SK-N-SH (cell line): ENCODE results near the gene LRRC26. TPM values are rescaled to one million over a fixed set of nuclear protein-coding genes. Genes with fewer than 3 reads are reported as not detected.

Source experiments
- CTCF ChIA-PET: fragments of 300-600, 350-600 bp; formaldehyde crosslinking; extraction: SDS; loops from one replicate; lab custom pipeline; 2021; lab: Yijun Ruan, JAX
- POLR2A ChIA-PET: fragments of 350-600 bp; sonication (Branson Sonifier 250); formaldehyde crosslinking; extraction: SDS; loops from one replicate; lab custom pipeline; 2020; ENCODE audit warnings: antibody characterized with exemption, inconsistent platforms; lab: Yijun Ruan, JAX
- DNase-seq: peaks from one replicate; pipeline ENCODE4 v3.0.0; 2012
- H2AFZ ChIP-seq: fragments of 200-600 bp; sonication (generic); 2 replicates; pipeline ENCODE4 v1.8.1; 2016; ENCODE audit warnings: antibody characterized with exemption, mild to moderate bottlenecking, low read depth
- H3F3A ChIP-seq: fragments of 200-600 bp; sonication (generic); replicated peaks from 2 replicates; pipeline ENCODE3; 2016; ENCODE audit warnings: antibody characterized with exemption, mild to moderate bottlenecking; ENCODE audit not compliant: insufficient read depth
- H3K27ac ChIP-seq, 2 experiments: fragments of 200-500 bp in 1 of 2; fragments of 200-600 bp in 1 of 2; sonication (Bioruptor generic) in 1 of 2; sonication (generic), shearing (Covaris generic) in 1 of 2; 2 replicates each; pipeline versions ENCODE4 v1.5.1 to v1.6.1; 2014 to 2016; ENCODE audit warnings: low read depth in 2 of 2, inconsistent platforms in 1 of 2, low read length in 1 of 2, mild to moderate bottlenecking in 1 of 2, mixed read lengths in 1 of 2
- H3K27me3 ChIP-seq: fragments of 200-600 bp; sonication (generic), shearing (Covaris generic); 2 replicates; pipeline ENCODE4 v1.6.1; 2016; ENCODE audit warnings: mixed run types; ENCODE audit not compliant: insufficient read depth
- H3K36me3 ChIP-seq, 2 experiments: fragments of 200-500 bp in 1 of 2; fragments of 200-600 bp in 1 of 2; sonication (Bioruptor generic) in 1 of 2; sonication (generic) in 1 of 2; replicated peaks in 1 of 2; 2 replicates each; pipeline versions ENCODE3 to v1.5.1; 2014 to 2016; ENCODE audit warnings: low read length in 1 of 2, mild to moderate bottlenecking in 1 of 2; ENCODE audit not compliant: insufficient read depth in 2 of 2, control insufficient read depth in 1 of 2
- H3K4me1 ChIP-seq, 2 experiments: fragments of 200-500 bp in 1 of 2; fragments of 200-600 bp in 1 of 2; sonication (Bioruptor generic) in 1 of 2; sonication (generic), shearing (Covaris generic) in 1 of 2; 2 replicates each; pipeline versions ENCODE4 v1.5.1 to v1.6.1; 2014 to 2016; ENCODE audit warnings: low read depth in 1 of 2, low read length in 1 of 2, mixed run types in 1 of 2; ENCODE audit not compliant: insufficient read depth in 2 of 2, control insufficient read depth in 1 of 2
- H3K4me2 ChIP-seq: fragments of 200-600 bp; sonication (generic), shearing (Covaris generic); 2 replicates; pipeline ENCODE4 v1.6.1; 2017; ENCODE audit warnings: mixed run types
- H3K4me3 ChIP-seq, 2 experiments: fragments of 200-500 bp in 1 of 2; fragments of 200-600 bp in 1 of 2; sonication (Bioruptor generic) in 1 of 2; sonication (generic), shearing (Covaris generic) in 1 of 2; 2 replicates each; pipeline versions ENCODE4 v1.5.1 to v1.8.1; 2014 to 2016; ENCODE audit warnings: low read depth in 2 of 2, inconsistent platforms in 1 of 2, low read length in 1 of 2, mild to moderate bottlenecking in 1 of 2, mixed read lengths in 1 of 2, moderate library complexity in 1 of 2
- H3K79me2 ChIP-seq: fragments of 200-600 bp; sonication (generic); 2 replicates; pipeline ENCODE4 v1.8.1; 2017; ENCODE audit warnings: mild to moderate bottlenecking; ENCODE audit not compliant: insufficient read depth
- H3K9ac ChIP-seq: fragments of 200-600 bp; sonication (generic); 2 replicates; pipeline ENCODE4 v1.6.1; 2017; ENCODE audit warnings: mixed run types
- H3K9me2 ChIP-seq: fragments of 200-600 bp; sonication (generic); 2 replicates; pipeline ENCODE4 v1.6.1; 2017; ENCODE audit warnings: mixed run types
- H3K9me3 ChIP-seq: fragments of 200-600 bp; sonication (generic); 2 replicates; pipeline ENCODE4 v1.6.1; 2017; ENCODE audit warnings: mixed run types, mild to moderate bottlenecking, moderate library complexity
- H4K20me1 ChIP-seq: fragments of 200-600 bp; sonication (generic); 2 replicates; pipeline ENCODE4 v1.6.1; 2017; ENCODE audit warnings: mild to moderate bottlenecking, mixed run types; ENCODE audit not compliant: insufficient read depth
- FOSL2 ChIP-seq: IDR thresholded peaks from 2 replicates; pipeline ENCODE4 v1.4.0; 2012; ENCODE audit warnings: low read depth, mild to moderate bottlenecking, moderate library complexity, borderline replicate concordance
- FOXM1 ChIP-seq: IDR thresholded peaks from 2 replicates; pipeline ENCODE4 v1.4.0; 2012; ENCODE audit warnings: low read depth, mild to moderate bottlenecking
- JUND ChIP-seq: IDR thresholded peaks from 2 replicates; pipeline ENCODE4 v1.4.0; 2012
- MEF2A ChIP-seq: IDR thresholded peaks from 2 replicates; pipeline ENCODE4 v1.4.0; 2012; ENCODE audit warnings: low read depth, borderline replicate concordance
- RXRA ChIP-seq: IDR thresholded peaks from 2 replicates; pipeline ENCODE4 v1.4.0; 2012; ENCODE audit warnings: low read depth, mild to moderate bottlenecking, borderline replicate concordance
- SMC3 ChIP-seq: IDR thresholded peaks from 2 replicates; pipeline ENCODE4 v1.6.1; 2012; ENCODE audit warnings: low read depth, low read length, improper control_type of control experiment
- TAF1 ChIP-seq: IDR thresholded peaks from 2 replicates; pipeline ENCODE4 v1.6.1; 2012; ENCODE audit warnings: low read depth, mild to moderate bottlenecking, low read length, moderate library complexity, borderline replicate concordance
- WGBS: methylation state at CpG from one replicate; pipeline ENCODE4 v1.1.6; 2017; ENCODE audit warnings: low lambda C conversion rate; 5-methylcytosine and 5-hydroxymethylcytosine counted together
- polyA plus RNA-seq, 3 experiments: library from polyadenylated mRNA; depleted of rRNA; stranded (reverse); fragments of >200 nt; gene quantifications; 2 replicates each; pipeline ENCODE4 v1.2.3, GENCODE V29; 2012
- TF ChIP-seq, protein P1 (sequence below): IDR thresholded peaks from 2 replicates; pipeline ENCODE4 v1.4.0; 2012; ENCODE audit warnings: low read depth, borderline replicate concordance
- TF ChIP-seq, protein P2 (sequence below): fragments of 200-600 bp; sonication (generic); IDR thresholded peaks from 2 replicates; pipeline ENCODE4 v1.6.1; 2017; ENCODE audit warnings: antibody characterized with exemption, mild to moderate bottlenecking, moderate library complexity
- TF ChIP-seq, protein P3 (sequence below): fragments of 150-350 bp; IDR thresholded peaks from 2 replicates; pipeline ENCODE4 v1.6.1; 2016; ENCODE audit warnings: mild to moderate bottlenecking, low read depth, low read length

LRRC26 gene
- polyA plus RNA-seq, 1 of the 3 experiments (the other 2 are of a cell fraction), result not detected

DNA sequence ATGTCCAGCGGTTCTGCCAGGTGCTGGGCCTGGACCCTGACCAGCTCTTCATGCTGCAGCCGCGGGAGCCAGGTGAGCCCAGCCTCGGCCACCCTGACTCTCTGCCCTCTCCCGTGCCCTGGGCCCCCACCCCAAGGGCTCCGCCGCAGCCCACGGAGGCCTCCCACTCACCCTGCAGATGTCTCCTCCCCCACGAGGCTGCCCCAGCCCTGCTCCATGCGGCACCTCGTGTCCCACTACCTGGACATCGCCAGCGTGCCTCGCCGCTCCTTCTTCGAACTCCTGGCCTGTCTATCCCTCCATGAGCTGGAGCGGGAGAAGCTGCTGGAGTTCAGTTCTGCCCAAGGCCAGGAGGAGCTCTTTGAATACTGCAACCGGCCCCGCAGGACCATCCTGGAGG is 44.8 kb upstream of the LRRC26 start (continued):
- TF ChIP-seq, protein P1, sequence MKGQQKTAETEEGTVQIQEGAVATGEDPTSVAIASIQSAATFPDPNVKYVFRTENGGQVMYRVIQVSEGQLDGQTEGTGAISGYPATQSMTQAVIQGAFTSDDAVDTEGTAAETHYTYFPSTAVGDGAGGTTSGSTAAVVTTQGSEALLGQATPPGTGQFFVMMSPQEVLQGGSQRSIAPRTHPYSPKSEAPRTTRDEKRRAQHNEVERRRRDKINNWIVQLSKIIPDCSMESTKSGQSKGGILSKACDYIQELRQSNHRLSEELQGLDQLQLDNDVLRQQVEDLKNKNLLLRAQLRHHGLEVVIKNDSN, result no peak
- TF ChIP-seq RXRA (no peak), FOXM1 (no peak), JUND (no peak)

DNA sequence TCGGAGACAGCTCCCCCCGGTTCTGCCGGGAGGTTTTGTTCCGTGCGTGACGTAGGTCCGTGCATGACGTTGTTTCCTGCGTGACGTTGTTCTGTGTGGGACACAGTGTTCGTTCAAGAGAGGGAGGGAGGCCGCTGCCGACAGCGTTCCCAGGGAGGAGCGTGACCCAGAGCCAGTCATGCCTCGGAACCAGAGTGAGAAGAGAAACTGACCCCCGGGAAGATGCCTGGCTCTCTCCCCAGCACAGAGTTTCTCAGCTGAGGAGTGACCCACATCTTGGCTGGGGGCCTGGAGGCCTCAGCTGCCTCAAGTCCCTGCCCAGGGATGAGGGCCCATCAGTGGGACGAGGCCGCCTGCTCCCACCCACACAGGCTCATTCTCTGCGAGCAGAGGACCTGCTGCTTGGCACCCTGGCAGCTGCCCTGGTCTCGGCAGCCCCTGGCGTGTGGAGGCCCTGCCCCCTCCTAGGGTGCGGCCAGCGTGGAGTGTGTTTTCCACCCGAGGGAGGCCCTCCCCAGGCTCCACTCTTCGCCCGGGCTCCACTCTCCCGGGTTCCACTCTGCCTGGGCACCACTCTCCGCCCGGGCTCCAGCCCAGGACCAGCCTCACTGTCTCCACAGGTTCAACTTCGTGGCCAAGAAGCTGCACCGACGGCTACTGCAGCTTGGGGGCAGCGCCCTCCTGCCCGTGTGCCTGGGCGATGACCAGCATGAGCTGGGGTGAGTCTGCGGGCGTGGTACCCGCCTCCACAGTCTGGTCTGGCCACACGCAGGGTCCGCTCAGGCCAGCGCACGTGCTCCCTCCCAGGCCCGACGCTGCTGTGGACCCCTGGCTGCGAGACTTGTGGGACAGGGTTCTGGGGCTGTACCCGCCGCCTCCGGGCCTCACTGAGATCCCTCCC is 43.6 kb upstream of the LRRC26 start:
- no peak overlapping the region for H2AFZ ChIP-seq
- H3K4me3 ChIP-seq, result no peak overlapping the region
- peak; percentile 58 for DNase-seq
- no peak overlapping the region for H3K9ac ChIP-seq
- H3K79me2 ChIP-seq, result peaks cover 1% of the 10 kb centered on the region; the same call in 1 of the 2 replicates
- H3K36me3 ChIP-seq, result peaks cover 0 to 14% of the 10 kb centered on the region in 2 experiments
- H3K27me3 ChIP-seq, result no peaks in the 10 kb centered on the region
- H4K20me1 ChIP-seq, result no peaks in the 10 kb centered on the region
- H3K9me2 ChIP-seq, result no peaks in the 10 kb centered on the region
- H3K4me2 ChIP-seq, result no peak overlapping the region
- ChIA-PET CTCF (interaction anchor here (0.9 to 1.9 kb wide), 5 partner anchors 14 to 305 kb away, joined by 3 to 6 read pairs (median 4); partner anchors contain the start of gene RNF224), POLR2A (interaction anchor here (1.3 to 1.9 kb wide), 2 partner anchors 13 to 27 kb away, joined by 3 to 6 read pairs; partner anchors contain the start of genes TPRN and TUBB4B)
- no peak overlapping the region for H3K27ac ChIP-seq
- H3K9me3 ChIP-seq, result no peaks in the 10 kb centered on the region
- WGBS, result 94% methylated on average over 25 of the region's 49 CpGs
- no peak for TF ChIP-seq TAF1
- TF ChIP-seq, protein P2, sequence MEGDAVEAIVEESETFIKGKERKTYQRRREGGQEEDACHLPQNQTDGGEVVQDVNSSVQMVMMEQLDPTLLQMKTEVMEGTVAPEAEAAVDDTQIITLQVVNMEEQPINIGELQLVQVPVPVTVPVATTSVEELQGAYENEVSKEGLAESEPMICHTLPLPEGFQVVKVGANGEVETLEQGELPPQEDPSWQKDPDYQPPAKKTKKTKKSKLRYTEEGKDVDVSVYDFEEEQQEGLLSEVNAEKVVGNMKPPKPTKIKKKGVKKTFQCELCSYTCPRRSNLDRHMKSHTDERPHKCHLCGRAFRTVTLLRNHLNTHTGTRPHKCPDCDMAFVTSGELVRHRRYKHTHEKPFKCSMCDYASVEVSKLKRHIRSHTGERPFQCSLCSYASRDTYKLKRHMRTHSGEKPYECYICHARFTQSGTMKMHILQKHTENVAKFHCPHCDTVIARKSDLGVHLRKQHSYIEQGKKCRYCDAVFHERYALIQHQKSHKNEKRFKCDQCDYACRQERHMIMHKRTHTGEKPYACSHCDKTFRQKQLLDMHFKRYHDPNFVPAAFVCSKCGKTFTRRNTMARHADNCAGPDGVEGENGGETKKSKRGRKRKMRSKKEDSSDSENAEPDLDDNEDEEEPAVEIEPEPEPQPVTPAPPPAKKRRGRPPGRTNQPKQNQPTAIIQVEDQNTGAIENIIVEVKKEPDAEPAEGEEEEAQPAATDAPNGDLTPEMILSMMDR, result peak; percentile 24; the same call in 1 of the 2 replicates
- no peak for TF ChIP-seq MEF2A
- no peak for TF ChIP-seq SMC3
- TF ChIP-seq FOSL2, result no peak
- TF ChIP-seq, protein P3, sequence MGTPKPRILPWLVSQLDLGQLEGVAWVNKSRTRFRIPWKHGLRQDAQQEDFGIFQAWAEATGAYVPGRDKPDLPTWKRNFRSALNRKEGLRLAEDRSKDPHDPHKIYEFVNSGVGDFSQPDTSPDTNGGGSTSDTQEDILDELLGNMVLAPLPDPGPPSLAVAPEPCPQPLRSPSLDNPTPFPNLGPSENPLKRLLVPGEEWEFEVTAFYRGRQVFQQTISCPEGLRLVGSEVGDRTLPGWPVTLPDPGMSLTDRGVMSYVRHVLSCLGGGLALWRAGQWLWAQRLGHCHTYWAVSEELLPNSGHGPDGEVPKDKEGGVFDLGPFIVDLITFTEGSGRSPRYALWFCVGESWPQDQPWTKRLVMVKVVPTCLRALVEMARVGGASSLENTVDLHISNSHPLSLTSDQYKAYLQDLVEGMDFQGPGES, result no peak
- H3K4me1 ChIP-seq, result no peaks in the 10 kb centered on the region
- no peaks in the 10 kb centered on the region for H3F3A ChIP-seq
